HEK293T (cell line): ENCODE results near the gene PADI6.

Experiments used
- BHLHE40 ChIP-seq: fragments of 450-650 bp; IDR thresholded peaks from 2 replicates; pipeline ENCODE4 v1.6.1; 2016; ENCODE audit warnings: mild to moderate bottlenecking, moderate library complexity, borderline replicate concordance
- FOXK2 ChIP-seq: fragments of 450-650 bp; IDR thresholded peaks from 2 replicates; pipeline ENCODE4 v1.6.1; 2016; ENCODE audit warnings: mild to moderate bottlenecking
- LEF1 ChIP-seq: fragments of 450-650 bp; IDR thresholded peaks from 2 replicates; pipeline ENCODE4 v1.6.1; 2017; ENCODE audit warnings: mild to moderate bottlenecking, borderline replicate concordance
- TARDBP ChIP-seq: fragments of 450-650 bp; IDR thresholded peaks from 2 replicates; pipeline ENCODE4 v1.6.1; 2016
- ZNF384 ChIP-seq: fragments of 450-650 bp; IDR thresholded peaks from 2 replicates; pipeline ENCODE4 v1.6.1; 2016

GRCh38 chr1:17434601-17435000 lies 62.6 kb downstream of the PADI6 start:
- TF ChIP-seq LEF1 (no peak), TARDBP (no peak), FOXK2 (no peak), ZNF384 (no peak), BHLHE40 (no peak)
